Activated CD8-positive, alpha-beta T cell treated with anti-CD3 and anti-CD28 coated beads, Interleukin-2, amount 10 ng/mL, durations not matched to agents 7 days and 5 days (primary cell): ENCODE measurements around the gene DDX5. TPM values are rescaled to one million over a fixed set of nuclear protein-coding genes. Genes with fewer than 3 reads are reported as not detected.
"Not testable (repeated sequence)": the region's sequence is repeated elsewhere in the genome, so short reads cannot be mapped to it uniquely, and the experiment has no call there.

ENCODE experiments used
- ATAC-seq: fragments of 150-1000 bp; cut with Tn5 transposase; one replicate; pipeline ENCODE4 v1.10.0; 2021; ENCODE audit warnings: moderate library complexity
- CTCF ChIA-PET: fragments of 350-600 bp; sonication (Branson Sonifier 250); formaldehyde crosslinking; loops from one replicate; lab custom pipeline; 2021; ENCODE audit warnings: antibody characterized with exemption; lab: Charles Lee
- POLR2A ChIA-PET: fragments of 350-600 bp; sonication (Branson Sonifier 250); formaldehyde crosslinking; loops from one replicate; lab custom pipeline; 2021; ENCODE audit warnings: antibody characterized with exemption; lab: Charles Lee
- DNase-seq: peaks from one replicate; pipeline ENCODE4 v3.0.0-alpha.2; 2020
- H3K27ac Mint-ChIP-seq: one replicate; pipeline ENCODE4 v1.8.0; 2021; ENCODE audit warnings: mild to moderate bottlenecking, mixed read lengths
- H3K27me3 Mint-ChIP-seq: one replicate; pipeline ENCODE4 v1.8.0; 2021; ENCODE audit warnings: low read depth, mixed read lengths
- H3K36me3 Mint-ChIP-seq: one replicate; pipeline ENCODE4 v1.8.0; 2021; ENCODE audit warnings: low read depth, mixed read lengths
- H3K4me1 Mint-ChIP-seq: one replicate; pipeline ENCODE4 v1.8.0; 2021; ENCODE audit warnings: low read depth, mixed read lengths
- H3K4me3 Mint-ChIP-seq: one replicate; pipeline ENCODE4 v1.8.0; 2021; ENCODE audit warnings: mild to moderate bottlenecking, mixed read lengths
- H3K9me3 Mint-ChIP-seq: one replicate; pipeline ENCODE4 v1.8.0; 2022; ENCODE audit warnings: mixed read lengths; ENCODE audit not compliant: insufficient read depth
- total RNA-seq, 2 experiments: library from RNA; stranded (reverse); gene quantifications; one replicate each; pipeline ENCODE4 v1.2.3, GENCODE V29; 2021

DDX5 gene
- total RNA-seq, 2 experiments from 2014 or later: 853 to 855 TPM

DNA sequence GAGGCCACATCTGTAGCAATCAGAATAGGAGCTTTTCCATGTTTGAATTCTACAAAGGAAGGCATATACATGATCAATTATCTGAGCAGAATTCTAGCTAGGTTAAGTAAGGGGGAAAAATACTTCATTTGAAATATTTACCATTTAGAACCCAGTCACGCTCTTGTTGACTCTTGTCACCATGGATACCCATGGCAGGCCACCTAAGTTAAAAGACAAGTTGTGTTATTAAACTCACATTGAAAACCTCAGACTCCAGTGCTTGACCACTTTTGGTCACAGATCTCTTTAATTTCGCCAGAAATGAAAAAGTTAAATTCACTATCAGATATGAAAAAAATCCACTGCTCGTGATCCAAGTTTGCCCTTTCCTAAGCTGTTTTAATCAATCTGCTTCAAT is 4.1 kb downstream of the DDX5 start:
- ChIA-PET CTCF (interaction anchor here (1.3 to 7.3 kb wide), 4 partner anchors 11 to 147 kb away, joined by 3 to 88 read pairs (median 42); no protein-coding TSS in a partner anchor), POLR2A (interaction anchor here (0.6 to 1.5 kb wide), 4 partner anchors 10 to 207 kb away, joined by 3 to 9 read pairs (median 3); no protein-coding TSS in a partner anchor)
- H3K27me3 Mint-ChIP-seq: no peaks in the 10 kb centered on the region
- no peaks in the 10 kb centered on the region for H3K9me3 Mint-ChIP-seq
- DNase-seq (no peak), ATAC-seq (no peak)
- peaks cover 80% of the 10 kb centered on the region for H3K36me3 Mint-ChIP-seq
- peaks cover 73% of the 10 kb centered on the region for H3K4me1 Mint-ChIP-seq
- H3K4me3 Mint-ChIP-seq: no peak overlapping the region
- peak overlapping the region; percentile 31 for H3K27ac Mint-ChIP-seq

DNA sequence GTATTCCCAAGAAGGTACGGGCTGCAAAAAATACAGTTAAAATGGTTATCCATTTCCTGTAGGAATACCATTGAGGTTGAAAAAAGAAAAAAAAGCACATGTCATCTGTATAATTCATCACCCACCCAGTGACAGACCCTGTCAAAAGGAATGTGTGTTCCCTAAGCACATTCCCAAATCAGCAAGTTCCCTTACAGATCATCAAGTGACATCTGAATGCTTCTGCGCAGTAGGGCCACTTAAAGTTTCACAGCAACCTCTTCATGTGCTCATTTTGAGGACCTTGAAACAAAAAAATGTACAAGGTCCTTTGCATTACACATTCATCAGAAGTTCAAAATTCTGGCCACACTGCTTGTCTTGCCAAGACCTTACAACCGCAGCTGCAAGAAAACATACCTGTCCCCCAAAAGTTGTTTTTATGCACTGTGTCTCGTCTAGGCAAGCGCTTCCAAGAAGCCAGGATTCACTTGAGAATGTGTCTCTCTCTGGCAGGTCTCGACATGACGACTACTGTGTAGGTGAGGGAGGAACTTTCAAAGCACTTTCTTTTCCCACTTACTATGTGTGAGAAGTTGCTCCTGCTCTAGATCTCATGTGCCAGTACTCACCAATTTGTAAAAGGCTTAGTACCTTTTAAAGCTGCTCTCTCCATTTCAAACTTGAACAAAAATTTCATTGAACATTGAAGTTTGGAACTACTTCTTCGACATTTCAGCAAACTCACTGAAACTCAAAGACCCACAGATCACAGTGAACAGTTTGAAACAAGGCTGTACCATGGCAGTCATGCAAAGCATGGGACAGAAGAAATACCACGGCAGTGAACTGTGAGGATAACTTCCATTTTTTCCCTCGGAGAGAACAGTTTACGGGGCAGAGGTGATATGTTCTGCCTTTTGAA is 5.0 kb downstream of the DDX5 start:
- ChIA-PET POLR2A (interaction anchor here (0.7 to 1.5 kb wide), 3 partner anchors 9 to 237 kb away, joined by 3 to 9 read pairs (median 3); no protein-coding TSS in a partner anchor), CTCF (interaction anchor here (1.3 to 7.3 kb wide), 4 partner anchors 10 to 81 kb away, joined by 3 to 88 read pairs (median 41); no protein-coding TSS in a partner anchor)
- Mint-ChIP-seq H3K27ac (no peak overlapping the region), H3K4me3 (no peak overlapping the region), H3K9me3 (no peaks in the 10 kb centered on the region), H3K36me3 (peaks cover 83% of the 10 kb centered on the region), H3K27me3 (no peaks in the 10 kb centered on the region), H3K4me1 (peaks cover 75% of the 10 kb centered on the region)
- DNase-seq (no peak), ATAC-seq (no peak)

DNA sequence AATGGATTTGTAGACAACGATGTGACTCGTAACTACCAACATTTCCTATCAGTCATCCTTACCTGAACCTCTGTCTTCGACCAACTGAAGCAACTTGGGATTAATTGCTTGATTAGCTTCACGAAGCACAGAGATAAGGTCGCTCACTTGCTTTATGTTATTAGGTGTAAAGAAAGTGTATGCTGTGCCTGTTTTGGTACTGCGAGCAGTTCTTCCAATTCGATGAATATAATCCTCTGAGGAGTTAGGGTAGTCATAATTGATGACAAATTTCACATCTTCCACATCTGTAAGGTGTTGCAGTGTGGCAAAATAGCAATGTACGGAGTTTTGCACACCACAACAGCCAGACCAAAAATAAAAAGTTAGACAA is 5.6 kb downstream of the DDX5 start:
- no peak for DNase-seq
- Mint-ChIP-seq H3K4me3 (no peak overlapping the region), H3K4me1 (peaks cover 79% of the 10 kb centered on the region), H3K27ac (no peak overlapping the region), H3K27me3 (no peaks in the 10 kb centered on the region), H3K36me3 (peaks cover 82% of the 10 kb centered on the region), H3K9me3 (no peaks in the 10 kb centered on the region)
- ChIA-PET CTCF (interaction anchor here (1.5 kb wide), 1 partner anchor 9 kb away, joined by 6 read pairs; no protein-coding TSS in a partner anchor), POLR2A (interaction anchor here (0.6 to 0.7 kb wide), 3 partner anchors 75 to 236 kb away, joined by 3 to 5 read pairs (median 4); no protein-coding TSS in a partner anchor)
- no peak for ATAC-seq

DNA sequence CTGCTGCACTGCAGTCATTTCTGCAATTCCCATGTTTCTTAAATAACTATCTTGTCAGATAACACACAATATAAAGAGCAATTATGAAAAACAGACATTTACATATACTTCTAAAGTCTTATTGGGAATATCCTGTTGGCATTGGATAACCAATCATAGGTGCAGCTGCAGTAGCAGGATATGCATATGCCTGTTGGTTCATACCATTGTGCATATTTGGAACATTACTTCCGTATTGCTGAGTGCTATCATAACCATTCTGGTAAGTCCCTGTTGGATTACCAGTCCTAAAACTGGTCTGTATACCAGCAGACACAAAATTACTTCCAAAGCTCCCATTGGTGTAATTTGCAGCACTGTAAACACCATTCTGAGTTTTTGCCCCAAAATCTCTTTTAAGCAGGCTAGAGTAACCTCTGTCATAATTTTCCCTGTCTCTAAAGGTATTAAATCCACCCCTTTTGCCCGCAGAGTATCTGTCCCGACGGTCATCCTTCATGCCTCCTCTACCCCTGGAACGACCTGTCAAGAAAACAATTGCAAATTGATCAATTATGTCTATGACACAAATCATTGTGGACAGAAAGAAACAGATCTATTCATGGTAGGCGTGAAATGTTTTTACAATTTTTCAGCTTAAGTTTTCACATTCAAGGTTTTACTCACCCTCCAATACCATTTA is 6.1 kb downstream of the DDX5 start:
- ATAC-seq (no peak), DNase-seq (no peak)
- Mint-ChIP-seq H3K9me3 (no peaks in the 10 kb centered on the region), H3K4me1 (peaks cover 82% of the 10 kb centered on the region), H3K36me3 (peaks cover 78% of the 10 kb centered on the region), H3K27ac (peak overlapping the region; percentile 18), H3K27me3 (no peaks in the 10 kb centered on the region), H3K4me3 (no peak overlapping the region)
- CTCF ChIA-PET: interaction anchor here (1.5 to 12.0 kb wide), 2 partner anchors 9 to 75 kb away, joined by 6 to 492 read pairs; no protein-coding TSS in a partner anchor
- POLR2A ChIA-PET: interaction anchor here (0.6 to 3.9 kb wide), 7 partner anchors 6 to 236 kb away, joined by 3 to 151 read pairs (median 3); partner anchors contain the start of genes CEP95 and DDX5

DNA sequence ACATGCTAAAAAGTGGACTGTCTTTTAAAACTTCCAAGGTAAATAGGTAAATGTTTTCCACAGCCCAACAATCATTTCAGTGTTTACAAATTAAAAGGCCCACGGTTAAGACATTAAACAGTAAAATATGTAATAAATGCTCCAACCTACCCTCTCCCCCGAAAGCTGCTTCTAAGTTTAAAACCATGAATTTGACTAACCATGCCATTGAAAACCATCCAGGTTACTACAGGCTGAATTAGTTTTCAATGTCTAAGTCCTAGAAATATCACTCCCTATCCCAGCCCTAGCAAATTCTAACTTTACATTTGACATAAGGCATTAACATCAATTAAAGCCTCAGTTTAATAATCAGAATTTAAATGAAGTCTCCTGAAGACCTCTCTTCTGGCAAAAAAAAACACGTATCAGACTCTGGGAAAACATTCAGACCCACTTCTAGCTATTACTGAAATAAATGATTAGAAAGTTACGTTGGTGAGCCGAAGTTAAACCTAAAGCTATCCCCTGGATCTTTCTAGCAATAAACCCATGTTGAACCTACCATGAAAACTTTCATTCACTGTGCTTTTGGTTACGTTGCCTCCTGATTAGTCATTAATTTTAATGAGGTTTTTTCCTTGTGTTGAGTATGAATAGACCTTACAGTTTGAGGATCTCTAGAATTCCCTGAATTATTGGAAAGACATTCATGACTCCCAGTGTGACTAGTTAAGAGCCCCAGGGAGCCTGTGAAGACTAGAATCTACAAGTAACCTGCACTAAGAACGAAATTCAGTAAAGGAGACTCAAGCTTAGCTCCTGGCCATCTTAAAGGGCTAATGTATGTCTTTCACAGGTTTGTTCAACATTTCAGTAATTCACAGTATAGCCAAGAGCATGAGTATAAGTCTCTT is 7.5 kb downstream of the DDX5 start:
- H3K27me3 Mint-ChIP-seq: no peaks in the 10 kb centered on the region
- H3K4me1 Mint-ChIP-seq: peaks cover 83% of the 10 kb centered on the region
- H3K36me3 Mint-ChIP-seq: peaks cover 73% of the 10 kb centered on the region
- no peaks in the 10 kb centered on the region for H3K9me3 Mint-ChIP-seq
- H3K4me3 Mint-ChIP-seq: no peak overlapping the region
- ATAC-seq (no peak), DNase-seq (no peak)
- H3K27ac Mint-ChIP-seq: peak overlapping the region; percentile 32
- CTCF ChIA-PET: interaction anchor here (1.8 to 12.0 kb wide), 5 partner anchors 8 to 238 kb away, joined by 4 to 492 read pairs (median 10); partner anchors contain the start of genes CEP95 and DDX5
- POLR2A ChIA-PET: interaction anchor here (1.1 to 3.9 kb wide), 5 partner anchors 8 to 160 kb away, joined by 3 to 151 read pairs (median 16); partner anchors contain the start of genes CEP95 and DDX5

DNA sequence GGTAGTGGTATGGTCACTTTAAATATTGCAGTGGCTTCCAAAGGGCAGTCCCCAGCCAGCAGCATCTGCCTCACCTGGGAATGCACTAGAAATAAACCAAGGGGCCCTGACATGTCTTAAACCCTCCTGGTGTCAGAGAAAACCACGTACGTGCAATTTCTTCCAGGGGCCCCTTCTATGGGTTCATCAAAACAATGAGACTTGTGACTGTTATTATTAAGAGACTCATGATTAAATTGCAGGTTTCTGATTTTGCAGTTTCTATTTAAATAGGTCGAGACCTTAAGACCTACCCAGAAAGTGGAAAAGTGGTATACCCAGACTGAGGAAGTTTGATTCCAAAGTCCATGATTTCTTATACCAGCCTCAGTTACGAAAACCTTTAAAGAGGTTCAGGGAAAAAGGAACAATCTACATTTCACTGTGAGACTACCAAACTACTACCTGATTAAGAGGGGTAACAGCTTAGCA is 8.5 kb downstream of the DDX5 start:
- H3K4me3 Mint-ChIP-seq: peak overlapping the region; percentile 94
- peaks cover 67% of the 10 kb centered on the region for H3K36me3 Mint-ChIP-seq
- peaks cover 80% of the 10 kb centered on the region for H3K4me1 Mint-ChIP-seq
- H3K9me3 Mint-ChIP-seq: no peaks in the 10 kb centered on the region
- POLR2A ChIA-PET: interaction anchor here (0.7 to 3.9 kb wide), 11 partner anchors 9 to 477 kb away, joined by 3 to 151 read pairs (median 4); partner anchors contain the start of genes CEP95, DDX5 and ICAM2
- H3K27me3 Mint-ChIP-seq: no peaks in the 10 kb centered on the region
- no peak for DNase-seq
- CTCF ChIA-PET: interaction anchor here (0.7 to 12.0 kb wide), 10 partner anchors 9 to 242 kb away, joined by 3 to 492 read pairs (median 6); partner anchors contain the start of genes CEP95 and DDX5
- no peak for ATAC-seq
- H3K27ac Mint-ChIP-seq: peak overlapping the region; percentile 98

DNA sequence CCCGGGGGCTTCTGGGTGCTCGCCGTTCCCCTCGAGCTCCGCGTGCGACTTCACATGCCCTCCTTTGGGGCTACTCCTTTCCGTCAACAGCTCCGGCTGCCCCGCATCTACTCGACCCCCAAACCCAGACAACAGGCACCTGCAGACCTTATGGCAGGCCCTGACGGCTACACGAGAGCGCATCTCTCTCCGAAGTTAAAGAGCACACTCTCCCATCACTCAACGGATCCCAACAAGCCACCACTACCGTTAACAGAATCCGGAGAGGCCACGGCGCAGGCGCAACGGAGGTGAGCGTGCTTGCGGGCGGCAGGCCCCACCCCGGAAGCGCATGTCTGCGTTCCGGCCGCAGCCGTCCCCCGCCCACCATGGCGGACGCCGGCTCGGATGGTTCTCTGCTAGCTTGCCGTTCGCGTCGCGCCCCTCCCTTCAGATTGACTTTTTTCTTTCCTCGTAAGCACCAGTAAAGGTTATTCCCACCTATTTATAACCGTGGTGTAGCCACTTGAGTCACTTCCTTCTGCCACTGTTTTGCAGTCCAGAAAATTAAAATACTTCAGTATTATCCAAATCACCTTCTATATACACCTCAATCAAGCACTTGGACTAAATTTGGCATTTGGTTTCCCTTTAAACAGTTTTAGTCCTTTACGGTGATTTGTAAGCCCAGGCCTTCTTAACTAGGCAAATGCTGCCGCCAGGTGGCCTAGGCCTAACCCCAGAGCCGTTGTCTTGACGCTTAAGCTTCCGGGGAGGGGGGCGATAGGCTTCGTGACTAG is 9.1 kb downstream of the DDX5 start, which contains the start of gene POLG2:
TSS of gene POLG2 (minus strand) at position 269 of the 779 bp plus-strand sequence. CDS start at position 183, 86 bp downstream.
- H3K9me3 Mint-ChIP-seq: no peaks in the 10 kb centered on the region
- H3K27me3 Mint-ChIP-seq: no peaks in the 10 kb centered on the region
- H3K36me3 Mint-ChIP-seq: peaks cover 64% of the 10 kb centered on the region
- ChIA-PET CTCF (interaction anchor here (0.7 to 12.0 kb wide), 16 partner anchors 9 to 243 kb away, joined by 3 to 492 read pairs (median 5); partner anchors contain the start of genes CEP95 and DDX5), POLR2A (interaction anchor here (0.7 to 3.9 kb wide), 16 partner anchors 9 to 476 kb away, joined by 3 to 151 read pairs (median 4); partner anchors contain the start of genes CEP95, DDX5 and ICAM2)
- H3K4me3 Mint-ChIP-seq: peak within 1 kb of the TSS; percentile 94
- peak; percentile 97 for DNase-seq
- ATAC-seq: peak; percentile 80
- H3K27ac Mint-ChIP-seq: peak within 1 kb of the TSS; percentile 98
- H3K4me1 Mint-ChIP-seq: peaks cover 77% of the 10 kb centered on the region

DNA sequence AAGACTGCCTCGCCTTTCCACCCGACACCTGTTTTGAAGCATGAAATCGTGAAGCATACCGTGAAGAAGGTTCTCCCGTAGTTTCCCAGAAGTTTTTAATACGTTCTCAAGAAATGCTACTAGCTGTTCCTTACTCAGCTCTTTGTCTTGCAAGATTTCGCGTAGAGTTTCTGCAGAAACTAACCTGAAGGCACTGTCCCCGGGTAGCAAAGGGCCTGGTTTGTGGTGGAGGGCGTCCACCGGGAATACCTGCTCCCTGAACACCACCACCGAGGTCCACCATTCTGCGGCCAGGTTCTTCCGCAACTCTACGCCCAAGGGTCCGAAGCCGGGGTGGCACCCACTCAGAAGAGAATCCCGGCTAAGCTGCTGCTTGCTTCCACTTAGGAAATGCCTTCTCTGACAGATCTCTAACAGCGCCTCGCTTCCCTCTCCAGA is 9.7 kb downstream of the DDX5 start:
- Mint-ChIP-seq H3K27ac (peak overlapping the region; percentile 98), H3K9me3 (no peaks in the 10 kb centered on the region), H3K4me3 (peak overlapping the region; percentile 94), H3K36me3 (peaks cover 62% of the 10 kb centered on the region), H3K27me3 (no peaks in the 10 kb centered on the region), H3K4me1 (peaks cover 73% of the 10 kb centered on the region)
- ChIA-PET POLR2A (interaction anchor here (0.6 to 3.9 kb wide), 13 partner anchors 10 to 154 kb away, joined by 3 to 151 read pairs (median 5); partner anchors contain the start of genes CEP95 and DDX5), CTCF (interaction anchor here (0.6 to 12.0 kb wide), 15 partner anchors 8 to 240 kb away, joined by 3 to 492 read pairs (median 5); partner anchors contain the start of genes CEP95 and DDX5)
- no peak for DNase-seq
- no peak for ATAC-seq

DNA sequence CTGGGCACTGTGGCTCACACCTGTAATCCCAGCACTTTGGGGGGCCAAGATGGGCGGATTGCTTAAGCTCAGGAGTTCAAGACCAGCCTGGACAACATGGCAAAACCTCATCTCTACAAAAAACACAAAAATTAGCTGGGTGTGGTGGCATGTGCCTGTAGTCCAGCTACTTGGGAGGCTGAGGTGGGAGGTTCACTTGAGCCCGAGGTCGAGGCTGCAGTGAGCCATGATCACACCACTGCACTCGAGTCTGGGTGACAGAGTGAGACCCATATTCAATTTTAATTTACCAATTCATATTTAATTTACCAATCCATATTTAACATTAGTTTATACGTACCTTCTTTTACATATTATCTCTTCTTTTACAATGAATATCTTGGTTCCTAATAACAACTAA is 10.8 kb downstream of the DDX5 start:
- not testable (repeated sequence) for ATAC-seq, H3K27ac Mint-ChIP-seq, H3K9me3 Mint-ChIP-seq, H3K27me3 Mint-ChIP-seq, DNase-seq
- ChIA-PET POLR2A (interaction anchor here (5.2 kb wide), 1 partner anchor 10 kb away, joined by 56 read pairs; the partner anchor contains the start of genes CEP95 and DDX5), CTCF (interaction anchor here (0.6 to 12.0 kb wide), 4 partner anchors 9 to 154 kb away, joined by 3 to 492 read pairs (median 35); partner anchors contain the start of genes CEP95 and DDX5)
- Mint-ChIP-seq H3K4me1 (peaks cover 65% of the 10 kb centered on the region), H3K4me3 (peak overlapping the region; percentile 94), H3K36me3 (peaks cover 60% of the 10 kb centered on the region)
